Measurements from ENCODE around the gene SLC9C1. TPM values are rescaled to one million over a fixed set of nuclear protein-coding genes. Genes with fewer than 3 reads are reported as not detected.

Gene SLC9C1
- total and polyA plus RNA-seq, 9 of the 15 experiments (the other 6 are each of a cell fraction or from before 2014, with no cell fraction given): not detected

- TF ChIP-seq IRF2 (CRISPR knock-in tag; IDR thresholded peaks at IDR 0.05) (no peak), RAD21 (CRISPR knock-in tag; conservative IDR thresholded peaks at IDR 0.05 in 1 of 2, IDR thresholded peaks at IDR 0.05 in 1 of 2) (no peak), RB1 (IDR thresholded peaks at IDR 0.05; ENCODE audit: low read depth) (no peak)
Observed at GRCh38 chr3:112092496-112093179, 201.4 kb downstream of the SLC9C1 start (continued).

- no peak for FAIRE-seq
- no peak for TF ChIP-seq SRSF3 (IDR thresholded peaks at IDR 0.05; ENCODE audit: insufficient read depth, low read length)
- no peak for TF ChIP-seq ZNF3 (CRISPR knock-in tag; IDR thresholded peaks at IDR 0.05)
- no peak for TF ChIP-seq CBFA2T2 (conservative IDR thresholded peaks at IDR 0.05)
- TF ChIP-seq NR0B1 (IDR thresholded peaks at IDR 0.05; ENCODE audit: partially characterized antibody): no peak
- TF ChIP-seq RHOXF2B (CRISPR knock-in tag; conservative IDR thresholded peaks at IDR 0.05): no peak
- TF ChIP-seq ZNF12 (CRISPR knock-in tag; IDR thresholded peaks at IDR 0.05): no peak
- no peak for TF ChIP-seq TOE1 (IDR thresholded peaks at IDR 0.05; ENCODE audit: borderline replicate concordance)
- no peak for TF ChIP-seq TOE1 (CRISPR knock-in tag; IDR thresholded peaks at IDR 0.05; ENCODE audit: borderline replicate concordance, low read depth)
- TF ChIP-seq ZNF175 (CRISPR knock-in tag; IDR thresholded peaks at IDR 0.05; ENCODE audit: low read depth): no peak
- no peak for TF ChIP-seq E2F4 (CRISPR knock-in tag; IDR thresholded peaks at IDR 0.05; ENCODE audit: low read depth)
- no peak for TF ChIP-seq HNRNPLL (IDR thresholded peaks at IDR 0.05; ENCODE audit: low read depth, low read length, poor library complexity, severe bottlenecking)
- TF ChIP-seq DNMT1 (IDR thresholded peaks at IDR 0.05): no peak
- TF ChIP-seq RBM25 (IDR thresholded peaks at IDR 0.05; ENCODE audit: low read depth, low read length, severe bottlenecking): no peak
- TF ChIP-seq GTF2E2 (tag; IDR thresholded peaks at IDR 0.05): no peak
- TF ChIP-seq CHD2 (IDR thresholded peaks at IDR 0.05; ENCODE audit: low read depth, low read length): no peak
- TF ChIP-seq NCOA2 (IDR thresholded peaks at IDR 0.05; ENCODE audit: partially characterized antibody in 2 of 2): no peak
Observed at GRCh38 chr3:112090887-112091586, 203.0 kb downstream of the SLC9C1 start.

More at GRCh38 chr3:112090887-112091586, 203.0 kb downstream of the SLC9C1 start:
- Histone ChIP-seq H3K4me1 (replicated peaks in 1 of 2; ENCODE audit: control insufficient read depth in 2 of 2, insufficient read depth in 2 of 2, low read length in 2 of 2) (peaks cover 5 to 9% of the 10 kb centered on the region in 2 experiments; a peak in 3 of 5 replicates), H4K20me1 (replicated peaks; ENCODE audit: control insufficient read depth, insufficient read depth, low read length) (no peaks in the 10 kb centered on the region), H3K9me1 (ENCODE audit: control insufficient read depth, insufficient read depth, low read length) (no peaks in the 10 kb centered on the region), H3K4me3 (no peak overlapping the region), H3K9ac (ENCODE audit: insufficient read depth in 1 of 2, low read depth in 2 of 2, low read length in 2 of 2) (no peak overlapping the region), H3K36me3 (ENCODE audit: control insufficient read depth, insufficient read depth, low read length) (no peaks in the 10 kb centered on the region), H2AFZ (ENCODE audit: low read depth, low read length) (no peak overlapping the region), H3K27ac (ENCODE audit: extremely low read depth, low read depth, low read length) (no peak overlapping the region), H3K9me3 (replicated peaks; ENCODE audit: control insufficient read depth, insufficient read depth, low read depth, low read length) (no peaks in the 10 kb centered on the region), H3K27me3 (ENCODE audit: control insufficient read depth in 2 of 2, insufficient read depth in 2 of 2, low read length in 2 of 2) (no peaks in the 10 kb centered on the region), H3K79me2 (ENCODE audit: control insufficient read depth, insufficient read depth, low read length) (no peaks in the 10 kb centered on the region), H3K4me2 (ENCODE audit: insufficient read depth, low read length) (no peak overlapping the region)
- POLR2A ChIA-PET: no interaction called here
- CTCF ChIA-PET (ENCODE audit: low intra/inter-chr PET ratio): no interaction called here
- 28% methylated on average over 6 of the region's 6 CpGs for WGBS (ENCODE audit: insufficient coverage, low coverage, missing lambda C conversion rate)
- intact Hi-C loops (cut with micrococcal nuclease) (no loop called here), in situ Hi-C loops (cut with MboI) (no loop called here)
- DNase-seq (ENCODE audit: extremely low read depth in 1 of 4, low spot score in 3 of 4): no peak
- ATAC-seq: no peak
- no TSS peak for BruUV-seq (replicated peaks)
